NCI-H345 treated with DMSO at 0.1 percent for 48 hours (cell line): ENCODE data around the gene HBA1.
"Not testable (repeated sequence)": the region's sequence is repeated elsewhere in the genome, so short reads cannot be mapped to it uniquely, and the experiment has no call there.

ENCODE experiments used
- DNase-seq: peaks from one replicate; lab custom pipeline; 2025; ENCODE audit not compliant: unreplicated experiment; lab: John Stamatoyannopoulos, UW

Gene HBA1

DNA sequence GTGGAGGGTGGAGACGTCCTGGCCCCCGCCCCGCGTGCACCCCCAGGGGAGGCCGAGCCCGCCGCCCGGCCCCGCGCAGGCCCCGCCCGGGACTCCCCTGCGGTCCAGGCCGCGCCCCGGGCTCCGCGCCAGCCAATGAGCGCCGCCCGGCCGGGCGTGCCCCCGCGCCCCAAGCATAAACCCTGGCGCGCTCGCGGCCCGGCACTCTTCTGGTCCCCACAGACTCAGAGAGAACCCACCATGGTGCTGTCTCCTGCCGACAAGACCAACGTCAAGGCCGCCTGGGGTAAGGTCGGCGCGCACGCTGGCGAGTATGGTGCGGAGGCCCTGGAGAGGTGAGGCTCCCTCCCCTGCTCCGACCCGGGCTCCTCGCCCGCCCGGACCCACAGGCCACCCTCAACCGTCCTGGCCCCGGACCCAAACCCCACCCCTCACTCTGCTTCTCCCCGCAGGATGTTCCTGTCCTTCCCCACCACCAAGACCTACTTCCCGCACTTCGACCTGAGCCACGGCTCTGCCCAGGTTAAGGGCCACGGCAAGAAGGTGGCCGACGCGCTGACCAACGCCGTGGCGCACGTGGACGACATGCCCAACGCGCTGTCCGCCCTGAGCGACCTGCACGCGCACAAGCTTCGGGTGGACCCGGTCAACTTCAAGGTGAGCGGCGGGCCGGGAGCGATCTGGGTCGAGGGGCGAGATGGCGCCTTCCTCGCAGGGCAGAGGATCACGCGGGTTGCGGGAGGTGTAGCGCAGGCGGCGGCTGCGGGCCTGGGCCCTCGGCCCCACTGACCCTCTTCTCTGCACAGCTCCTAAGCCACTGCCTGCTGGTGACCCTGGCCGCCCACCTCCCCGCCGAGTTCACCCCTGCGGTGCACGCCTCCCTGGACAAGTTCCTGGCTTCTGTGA lies at the start of gene HBA1:
HBA1 (plus strand) TSS at position 204 of the 906 bp plus-strand sequence; CDS start at position 241, 37 bp downstream.
- not testable (repeated sequence) for DNase-seq

DNA sequence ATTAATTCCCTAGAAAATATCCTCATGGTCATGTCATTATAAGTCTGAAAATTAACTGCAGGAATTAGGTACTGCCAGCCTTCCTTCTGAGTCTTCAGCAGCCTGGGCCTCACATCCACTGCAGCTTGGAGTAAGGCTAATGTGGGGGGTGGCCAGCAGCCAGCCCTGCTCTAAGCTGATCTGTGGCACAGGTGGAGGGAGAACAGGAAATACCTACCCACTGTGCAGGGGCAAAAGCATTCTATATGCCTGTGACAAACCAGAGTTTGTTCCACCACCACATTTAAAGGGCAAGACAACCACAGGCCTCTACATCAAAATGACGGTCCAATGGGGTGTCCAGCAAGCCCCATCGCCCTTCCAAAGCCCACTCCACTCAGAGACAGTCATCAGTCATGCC lies 47.4 kb upstream of the HBA1 start:
- no peak for DNase-seq

DNA sequence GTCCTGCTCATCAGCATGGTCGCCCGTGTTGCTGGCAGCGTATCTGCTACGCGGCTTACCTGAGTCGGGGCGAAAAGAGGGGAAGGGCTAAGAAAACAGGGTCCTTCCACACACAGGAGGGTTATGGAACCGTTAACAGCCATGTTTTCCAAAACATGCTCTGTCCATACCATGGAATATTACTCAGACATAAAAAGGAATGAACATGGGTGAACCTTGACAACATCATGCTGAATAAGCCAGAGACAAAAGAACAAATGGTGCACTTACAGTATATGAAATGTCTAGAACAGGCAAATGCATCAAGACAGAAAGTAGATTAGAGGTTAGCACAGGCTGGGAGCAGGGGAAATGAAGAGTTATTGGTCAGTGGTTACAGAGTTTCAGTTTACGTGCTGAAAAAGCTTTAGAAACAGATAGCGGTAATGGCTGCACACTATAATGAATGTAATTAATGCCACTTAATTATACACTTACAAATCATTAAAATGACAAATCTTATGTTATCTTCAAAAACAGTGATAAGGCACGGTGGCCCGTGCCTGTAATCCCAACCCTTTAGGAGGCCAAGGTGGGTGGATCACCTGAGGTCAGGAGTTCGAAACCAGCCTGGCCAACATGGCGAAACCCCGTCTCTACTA lies 45.8 kb upstream of the HBA1 start:
- DNase-seq = no peak

DNA sequence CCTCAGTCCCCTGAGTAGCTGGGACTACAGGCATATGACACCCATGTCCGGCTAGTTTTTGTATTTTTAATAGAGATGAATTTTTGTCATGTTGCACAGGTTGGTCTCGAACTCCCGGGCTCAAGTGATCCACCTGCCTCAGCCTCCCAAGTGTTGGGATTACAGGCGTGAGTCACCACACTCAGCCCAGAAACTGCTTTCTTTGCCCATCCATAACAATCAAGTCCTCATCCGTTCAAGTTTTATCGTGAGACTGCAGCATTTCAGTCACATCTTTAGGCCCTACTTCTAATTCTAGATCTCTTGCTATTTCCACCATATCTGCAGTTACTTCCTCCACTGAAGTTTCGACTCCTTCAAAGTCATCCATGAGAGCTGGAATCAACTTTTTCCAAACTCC lies 44.4 kb upstream of the HBA1 start:
- DNase-seq = no peak

DNA sequence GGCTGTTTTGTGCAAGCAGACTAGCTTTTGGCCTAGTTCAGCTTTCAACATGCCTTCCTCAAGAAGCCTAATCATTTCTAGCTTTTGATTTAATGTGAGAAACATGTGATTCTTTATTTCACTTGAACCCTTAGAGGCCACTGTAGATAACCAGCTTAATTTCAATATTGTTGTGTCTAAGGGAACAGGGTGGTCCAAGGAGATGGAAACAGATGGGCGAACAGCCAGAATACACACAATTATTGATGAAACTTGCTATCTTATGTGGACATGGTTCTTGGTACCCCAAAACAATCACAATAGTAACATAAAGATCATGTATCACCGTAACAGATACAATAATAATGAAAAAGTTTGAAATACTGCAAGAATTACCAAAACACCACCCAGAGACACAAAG lies 42.8 kb upstream of the HBA1 start:
- DNase-seq = no peak

DNA sequence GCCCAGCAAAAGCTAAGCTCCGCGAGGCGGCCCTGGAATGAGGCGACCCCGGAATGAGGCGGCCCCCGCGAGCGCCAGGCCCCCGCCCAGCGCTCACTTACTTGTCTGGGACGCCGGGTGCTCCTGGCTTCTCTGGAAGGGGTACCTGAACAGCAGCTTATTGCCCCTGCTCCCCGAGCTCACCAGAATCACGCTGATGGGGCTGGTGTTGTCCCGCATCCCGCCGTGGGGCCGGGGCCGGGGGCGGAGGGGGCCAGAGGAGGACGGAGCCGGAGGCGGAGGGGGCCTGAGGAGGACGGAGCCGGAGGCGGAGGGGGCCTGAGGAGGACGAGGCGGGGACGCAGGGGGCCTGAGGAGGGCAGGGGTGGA lies 38.4 kb upstream of the HBA1 start:
- DNase-seq = no peak

DNA sequence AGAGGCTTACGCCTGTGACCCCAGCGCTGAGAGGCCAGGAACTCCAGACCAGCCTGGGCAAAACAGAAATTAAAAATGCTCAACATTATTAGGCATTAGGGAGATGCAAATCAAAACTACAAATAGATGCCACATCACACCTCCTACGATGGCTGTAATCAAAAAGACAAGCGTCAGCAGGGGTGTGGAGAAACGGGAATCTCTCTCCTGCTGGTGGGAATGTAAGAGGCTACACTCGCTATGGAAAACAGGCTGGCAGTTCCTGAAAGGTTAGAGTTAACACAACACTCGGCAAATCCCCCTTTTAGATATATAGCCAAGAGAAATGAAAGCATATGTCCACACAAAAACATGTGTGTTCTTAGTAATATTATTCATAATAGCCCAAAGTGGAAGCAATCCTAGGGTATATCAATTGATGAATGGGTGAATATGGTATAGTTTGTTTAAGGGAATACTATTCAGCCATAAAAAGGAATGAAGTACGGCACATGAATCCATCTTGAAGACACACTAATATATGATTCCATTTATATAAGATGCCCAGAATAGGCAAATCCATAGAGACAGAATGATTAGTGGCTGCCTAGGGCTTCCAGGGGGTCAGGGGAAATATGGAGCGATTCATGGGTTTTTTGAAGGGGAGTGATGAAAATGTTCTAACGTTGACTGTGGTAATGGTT lies 36.2 kb upstream of the HBA1 start:
- no peak for DNase-seq

DNA sequence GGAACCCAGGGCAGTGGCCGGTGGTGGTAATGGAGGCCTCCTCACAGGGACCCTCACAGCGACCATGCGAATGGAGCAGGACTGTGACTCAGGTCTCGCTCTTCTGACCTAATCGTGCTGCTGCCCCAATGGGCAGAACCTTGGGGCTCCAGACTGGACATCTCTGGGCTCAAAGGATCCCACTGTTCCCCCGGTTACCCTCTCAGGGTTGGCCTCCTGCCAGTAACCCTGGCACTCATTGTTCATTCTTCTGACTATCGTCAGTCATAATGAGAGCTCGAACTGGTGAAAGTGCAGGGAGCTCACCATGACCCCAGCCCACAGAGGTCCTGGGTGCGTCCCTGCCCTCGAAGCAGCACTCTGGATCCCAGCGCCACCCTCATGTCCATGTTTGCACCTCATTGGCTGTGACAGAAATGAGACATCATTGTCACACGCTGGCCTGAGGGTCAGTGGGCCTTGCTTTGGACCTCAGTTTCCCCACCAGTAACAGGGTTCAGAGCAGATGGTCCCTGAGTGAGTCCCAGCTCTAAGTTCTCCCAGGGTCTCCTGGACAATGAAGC lies 34.0 kb upstream of the HBA1 start:
- no peak for DNase-seq

DNA sequence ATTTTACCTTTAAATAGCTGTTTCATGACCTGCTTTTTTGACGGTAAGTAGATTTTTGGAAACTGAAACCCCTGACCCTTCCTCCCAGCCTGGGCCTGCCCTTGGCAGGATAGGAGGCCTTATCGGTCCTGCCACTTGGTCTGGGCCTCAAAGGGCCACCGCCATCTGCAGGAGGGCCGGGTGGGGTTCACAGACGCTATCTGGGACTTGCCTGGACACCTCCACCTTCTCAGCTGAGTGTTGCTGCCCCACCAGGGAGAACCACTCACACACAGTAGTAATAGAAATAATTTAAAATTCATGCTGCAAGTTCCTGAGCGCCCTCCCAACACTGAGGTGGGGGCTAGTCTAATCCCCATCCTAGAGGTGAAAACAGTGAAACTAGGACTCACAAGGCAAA lies 33.4 kb upstream of the HBA1 start:
- no peak for DNase-seq

DNA sequence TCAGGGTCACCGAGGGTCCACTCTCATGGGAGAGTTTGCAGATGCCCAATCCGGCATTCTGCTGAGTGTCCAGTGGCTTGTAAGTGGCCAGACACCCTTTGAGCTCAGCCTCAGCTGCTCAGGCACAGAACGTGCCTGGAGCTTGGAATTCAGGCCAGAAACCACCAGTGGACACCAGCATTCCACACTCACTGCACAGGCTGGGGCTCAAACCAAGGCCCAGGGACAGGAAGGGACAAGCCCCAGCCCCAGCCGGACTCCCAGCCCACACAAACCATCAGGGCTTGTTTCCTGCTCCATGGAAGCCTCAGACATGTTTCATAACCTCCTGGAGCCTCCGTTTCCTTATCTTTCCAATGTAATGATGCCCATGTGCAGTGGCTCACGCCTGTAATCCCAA lies 33.0 kb upstream of the HBA1 start:
- no peak for DNase-seq

DNA sequence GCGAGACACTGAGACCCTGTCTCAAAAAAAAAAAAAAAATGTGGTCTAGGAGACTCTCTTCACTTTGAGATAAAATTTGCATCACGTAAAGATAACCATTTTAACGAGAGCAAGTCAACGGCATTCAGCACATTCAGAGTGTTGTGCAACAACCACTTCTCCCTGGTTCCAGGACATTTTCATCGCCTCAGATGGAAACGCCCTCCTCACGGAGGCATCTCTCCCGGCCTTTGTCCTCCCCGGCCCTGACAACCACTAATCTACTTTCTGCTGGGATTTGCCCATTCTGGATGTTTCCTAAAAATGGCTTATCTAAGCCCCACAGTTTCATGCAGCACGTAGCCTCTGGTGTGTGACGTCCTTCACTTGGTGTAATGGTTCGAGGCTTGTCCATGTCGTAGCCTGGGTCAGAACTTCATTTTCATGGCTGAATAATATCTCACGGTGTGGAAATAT lies 31.7 kb upstream of the HBA1 start:
- DNase-seq = no peak

DNA sequence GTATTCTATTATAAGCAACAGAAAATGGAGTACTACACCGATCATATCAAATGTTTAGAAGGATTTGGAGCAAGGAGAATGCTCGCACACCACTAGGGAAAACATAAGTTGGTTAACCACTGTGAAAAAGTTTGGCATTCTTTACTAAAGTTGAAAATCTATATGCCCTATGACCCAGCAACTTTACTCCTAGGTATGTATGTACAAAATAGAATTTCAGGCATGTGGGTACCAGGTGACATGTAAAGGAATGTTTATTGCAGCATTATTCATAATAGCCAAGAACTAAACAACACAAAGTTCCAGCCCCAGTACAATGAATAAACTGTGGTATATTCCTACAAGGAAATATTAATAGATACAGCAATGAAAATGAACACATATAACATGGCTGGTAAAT lies 29.8 kb upstream of the HBA1 start:
- DNase-seq = no peak

DNA sequence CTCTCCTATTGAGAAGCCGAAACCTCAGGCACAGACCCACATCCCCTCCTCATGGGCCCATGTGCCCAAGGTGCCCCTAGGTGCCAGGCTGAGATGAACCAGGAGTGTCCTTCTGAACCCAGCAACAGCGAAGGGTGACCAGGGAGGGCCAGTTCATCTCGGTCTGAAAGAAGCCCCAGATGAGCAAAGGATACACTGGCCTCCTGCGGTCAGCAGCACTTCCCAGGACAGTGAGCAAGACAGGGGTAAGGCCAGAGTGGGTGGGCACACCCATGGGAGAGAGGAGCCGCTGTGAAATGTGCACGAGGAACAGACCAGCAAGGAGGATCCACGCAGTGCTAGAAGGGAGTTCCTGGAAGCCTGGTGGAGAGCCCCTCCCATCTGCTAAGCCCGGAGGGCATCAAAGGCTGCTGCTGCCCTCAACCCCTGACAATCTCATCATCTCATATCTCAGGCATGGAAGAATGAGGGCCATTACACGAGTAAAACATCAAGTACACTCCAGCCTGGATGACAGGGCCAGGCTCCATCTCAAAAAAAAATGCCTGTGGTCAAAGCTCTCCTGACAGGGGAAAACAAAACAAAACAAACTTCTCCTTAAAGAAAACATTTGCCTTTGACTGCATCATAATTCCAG lies 27.3 kb upstream of the HBA1 start:
- no peak for DNase-seq

DNA sequence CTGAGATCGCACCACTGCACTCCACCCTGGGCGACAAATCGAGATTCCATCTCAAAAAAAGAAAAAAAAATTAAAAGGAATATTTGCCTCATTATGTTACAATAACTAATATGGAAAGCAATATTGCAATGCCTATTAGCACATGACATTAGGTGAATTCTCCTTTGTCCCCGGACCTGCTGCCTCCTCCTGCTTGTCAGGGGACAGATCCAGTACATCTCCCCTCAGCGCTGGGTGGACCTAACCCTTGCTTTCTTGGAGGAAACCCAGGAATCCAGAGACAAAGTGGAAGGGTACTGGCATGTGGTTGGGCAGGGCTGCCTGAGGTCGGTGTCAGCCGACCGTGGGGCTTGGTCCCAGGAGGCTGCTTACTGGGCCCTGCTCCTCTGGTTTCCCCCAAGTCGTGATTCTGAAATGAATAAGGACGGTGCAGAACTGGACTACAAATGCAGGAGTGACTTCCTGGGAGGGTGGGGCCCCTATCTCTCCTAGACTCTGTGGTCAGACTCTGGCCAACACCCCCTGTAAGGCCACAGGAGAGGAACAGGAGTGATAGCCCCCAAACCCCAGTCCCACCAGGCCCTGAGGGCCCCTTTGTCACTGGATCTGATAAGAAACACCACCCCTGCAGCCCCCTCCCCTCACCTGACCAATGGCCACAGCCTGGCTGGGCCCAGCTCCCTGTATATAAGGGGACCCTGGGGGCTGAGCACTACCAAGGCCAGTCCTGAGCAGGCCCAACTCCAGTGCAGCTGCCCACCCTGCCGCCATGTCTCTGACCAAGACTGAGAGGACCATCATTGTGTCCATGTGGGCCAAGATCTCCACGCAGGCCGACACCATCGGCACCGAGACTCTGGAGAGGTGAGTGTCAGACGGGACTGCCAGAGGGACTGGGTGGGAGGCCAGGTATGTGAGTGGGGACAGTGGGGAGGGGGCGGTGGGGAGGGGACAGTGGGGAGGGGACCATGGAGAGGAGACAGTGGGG lies 24.0 kb upstream of the HBA1 start, which contains the start of gene HBZ:
HBZ (plus strand) TSS at position 504 of the 988 bp plus-strand sequence; CDS start at position 770, 266 bp downstream.
- no peak for DNase-seq

DNA sequence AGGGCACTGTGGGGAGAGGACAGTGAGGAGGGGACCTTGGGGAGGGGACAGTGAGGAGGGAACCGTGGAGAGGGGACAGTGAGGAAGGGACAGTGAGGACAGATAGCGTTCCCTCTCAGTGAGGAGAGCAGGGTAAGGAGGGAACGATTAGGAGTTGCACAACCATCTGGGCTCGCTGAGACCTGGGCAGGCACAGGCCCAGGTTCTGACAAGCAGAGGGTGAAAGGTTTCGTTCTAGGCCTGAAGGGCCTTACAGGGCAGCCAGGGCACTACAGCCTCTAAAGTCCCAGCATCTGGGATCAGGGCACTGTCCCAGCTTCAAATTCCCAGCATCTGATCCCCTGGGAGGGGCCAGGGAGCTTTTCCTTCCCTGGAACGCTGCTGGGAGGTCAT lies 23.4 kb upstream of the HBA1 start:
- DNase-seq = not testable (repeated sequence)

DNA sequence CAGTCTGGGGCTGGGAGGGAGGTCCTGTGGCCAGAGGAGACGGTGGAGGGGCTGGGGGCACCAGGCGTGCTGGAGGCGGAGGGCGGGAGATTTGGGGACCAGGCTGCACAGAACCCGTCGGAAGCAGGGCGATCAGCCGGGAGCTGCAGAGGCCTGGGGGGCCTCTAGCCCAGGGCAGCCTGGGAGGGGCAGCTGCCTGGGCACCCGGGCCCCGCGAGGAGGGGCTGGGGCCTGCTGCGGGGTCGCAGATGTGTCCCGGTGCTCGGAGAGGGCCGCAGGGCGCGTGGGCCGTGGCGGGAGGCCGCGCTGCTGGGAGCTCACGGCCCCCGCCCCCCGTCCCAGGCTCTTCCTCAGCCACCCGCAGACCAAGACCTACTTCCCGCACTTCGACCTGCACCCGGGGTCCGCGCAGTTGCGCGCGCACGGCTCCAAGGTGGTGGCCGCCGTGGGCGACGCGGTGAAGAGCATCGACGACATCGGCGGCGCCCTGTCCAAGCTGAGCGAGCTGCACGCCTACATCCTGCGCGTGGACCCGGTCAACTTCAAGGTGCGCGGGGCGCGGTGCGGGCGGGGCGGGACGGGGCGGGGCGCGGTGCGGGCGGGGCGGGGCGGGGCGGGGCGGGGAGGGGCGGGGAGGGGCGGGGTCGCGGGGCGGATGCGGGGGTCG lies 22.8 kb upstream of the HBA1 start:
- DNase-seq = not testable (repeated sequence)

DNA sequence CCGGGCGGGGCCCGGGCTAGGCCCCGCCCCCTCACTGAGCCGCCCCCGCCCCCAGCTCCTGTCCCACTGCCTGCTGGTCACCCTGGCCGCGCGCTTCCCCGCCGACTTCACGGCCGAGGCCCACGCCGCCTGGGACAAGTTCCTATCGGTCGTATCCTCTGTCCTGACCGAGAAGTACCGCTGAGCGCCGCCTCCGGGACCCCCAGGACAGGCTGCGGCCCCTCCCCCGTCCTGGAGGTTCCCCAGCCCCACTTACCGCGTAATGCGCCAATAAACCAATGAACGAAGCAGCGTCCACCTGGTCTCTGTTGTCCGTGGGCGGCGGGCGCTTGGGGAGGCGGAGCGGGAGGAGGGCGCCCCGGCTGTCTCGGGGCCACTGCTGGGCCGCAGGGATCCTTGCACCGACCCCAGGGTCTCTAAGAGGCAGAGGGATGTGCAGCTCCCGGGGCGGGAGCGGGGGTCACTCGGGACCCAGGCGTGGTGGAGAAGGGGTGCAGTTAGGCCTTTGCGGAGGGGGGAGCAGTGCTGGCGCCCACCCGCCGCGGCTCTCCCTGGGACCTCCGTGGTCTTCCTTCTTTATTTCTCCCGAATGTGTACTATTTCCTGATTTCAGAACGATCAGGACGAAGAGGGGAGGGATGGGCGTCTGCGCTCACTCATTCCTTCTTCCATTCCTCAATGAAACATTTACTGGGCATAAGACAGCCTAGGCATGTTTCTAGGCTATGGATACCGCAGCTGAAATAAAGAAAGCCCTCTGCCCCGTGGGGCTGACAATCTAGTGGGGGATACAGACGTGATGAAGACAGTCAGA lies 22.1 kb upstream of the HBA1 start:
- DNase-seq = no peak

DNA sequence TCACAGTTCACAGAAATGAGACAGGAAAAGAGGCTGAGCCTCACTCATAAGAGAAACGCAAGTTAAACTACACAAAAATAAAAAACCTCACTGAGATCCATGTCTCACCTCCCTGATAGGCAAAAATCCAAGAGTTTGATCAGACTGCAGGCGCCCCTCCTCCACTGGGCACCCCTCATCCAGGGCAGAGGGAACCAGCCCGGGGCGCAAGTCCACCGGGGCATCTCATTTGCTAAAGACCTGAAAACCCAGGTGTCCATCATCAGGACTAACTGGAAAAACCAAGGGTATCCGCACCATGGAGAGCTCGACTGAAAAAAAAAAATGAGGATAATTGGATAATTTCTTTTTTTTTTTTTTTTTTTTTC lies 21.5 kb upstream of the HBA1 start:
- DNase-seq = no peak
